ENCODE data around the gene UNC119B. TPM values are rescaled to one million over a fixed set of nuclear protein-coding genes. Genes with fewer than 3 reads are reported as not detected.

UNC119B gene
- total and polyA plus RNA-seq, 4 donors, result 3.8 to 24.8 (median 11.8) TPM

- WGBS, result 89% methylated on average over 34 of the region's 34 CpGs
- Histone ChIP-seq H3K9ac (ENCODE audit: low read depth in 1 of 2, low read length in 2 of 2) (no peak overlapping the region), H3K27me3 (ENCODE audit: control insufficient read depth in 4 of 4, insufficient read depth in 4 of 4, low read length in 3 of 4) (no peaks in the 10 kb centered on the region), H3K9me3 (ENCODE audit: control insufficient read depth in 4 of 4, low read length in 3 of 4) (no peaks in the 10 kb centered on the region), H3K4me1 (ENCODE audit: control insufficient read depth in 4 of 4, insufficient read depth in 4 of 4, low read length in 3 of 4) (no peaks in the 10 kb centered on the region), H3K4me3 (ENCODE audit: low read depth in 1 of 3, low read length in 3 of 3) (no peak overlapping the region), H3K36me3 (ENCODE audit: control insufficient read depth in 4 of 4, insufficient read depth in 3 of 4, low read depth in 1 of 4, low read length in 3 of 4) (no peaks in the 10 kb centered on the region), H3K27ac (ENCODE audit: low read depth in 1 of 2, low read length in 2 of 2) (no peak overlapping the region)
- DNase-seq (ENCODE audit: low spot score), result no peak
- TF ChIP-seq, protein P1, sequence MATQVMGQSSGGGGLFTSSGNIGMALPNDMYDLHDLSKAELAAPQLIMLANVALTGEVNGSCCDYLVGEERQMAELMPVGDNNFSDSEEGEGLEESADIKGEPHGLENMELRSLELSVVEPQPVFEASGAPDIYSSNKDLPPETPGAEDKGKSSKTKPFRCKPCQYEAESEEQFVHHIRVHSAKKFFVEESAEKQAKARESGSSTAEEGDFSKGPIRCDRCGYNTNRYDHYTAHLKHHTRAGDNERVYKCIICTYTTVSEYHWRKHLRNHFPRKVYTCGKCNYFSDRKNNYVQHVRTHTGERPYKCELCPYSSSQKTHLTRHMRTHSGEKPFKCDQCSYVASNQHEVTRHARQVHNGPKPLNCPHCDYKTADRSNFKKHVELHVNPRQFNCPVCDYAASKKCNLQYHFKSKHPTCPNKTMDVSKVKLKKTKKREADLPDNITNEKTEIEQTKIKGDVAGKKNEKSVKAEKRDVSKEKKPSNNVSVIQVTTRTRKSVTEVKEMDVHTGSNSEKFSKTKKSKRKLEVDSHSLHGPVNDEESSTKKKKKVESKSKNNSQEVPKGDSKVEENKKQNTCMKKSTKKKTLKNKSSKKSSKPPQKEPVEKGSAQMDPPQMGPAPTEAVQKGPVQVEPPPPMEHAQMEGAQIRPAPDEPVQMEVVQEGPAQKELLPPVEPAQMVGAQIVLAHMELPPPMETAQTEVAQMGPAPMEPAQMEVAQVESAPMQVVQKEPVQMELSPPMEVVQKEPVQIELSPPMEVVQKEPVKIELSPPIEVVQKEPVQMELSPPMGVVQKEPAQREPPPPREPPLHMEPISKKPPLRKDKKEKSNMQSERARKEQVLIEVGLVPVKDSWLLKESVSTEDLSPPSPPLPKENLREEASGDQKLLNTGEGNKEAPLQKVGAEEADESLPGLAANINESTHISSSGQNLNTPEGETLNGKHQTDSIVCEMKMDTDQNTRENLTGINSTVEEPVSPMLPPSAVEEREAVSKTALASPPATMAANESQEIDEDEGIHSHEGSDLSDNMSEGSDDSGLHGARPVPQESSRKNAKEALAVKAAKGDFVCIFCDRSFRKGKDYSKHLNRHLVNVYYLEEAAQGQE (IDR thresholded peaks at IDR 0.05), result no peak
- TF ChIP-seq FOXA2 (IDR thresholded peaks at IDR 0.05), result no peak
- TF ChIP-seq NR2F2 (IDR thresholded peaks at IDR 0.05), result no peak
- TF ChIP-seq SP1 (IDR thresholded peaks at IDR 0.05), result no peak
- TF ChIP-seq, protein P2, sequence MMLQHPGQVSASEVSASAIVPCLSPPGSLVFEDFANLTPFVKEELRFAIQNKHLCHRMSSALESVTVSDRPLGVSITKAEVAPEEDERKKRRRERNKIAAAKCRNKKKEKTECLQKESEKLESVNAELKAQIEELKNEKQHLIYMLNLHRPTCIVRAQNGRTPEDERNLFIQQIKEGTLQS (IDR thresholded peaks at IDR 0.05), result no peak
- TF ChIP-seq HNF4G (IDR thresholded peaks at IDR 0.05), result no peak
- no peak for TF ChIP-seq YY1 (IDR thresholded peaks at IDR 0.05)
- no peak for TF ChIP-seq JUND (IDR thresholded peaks at IDR 0.05)
- no peak for TF ChIP-seq HNF4A (conservative IDR thresholded peaks at IDR 0.05)
- TF ChIP-seq, protein P3, sequence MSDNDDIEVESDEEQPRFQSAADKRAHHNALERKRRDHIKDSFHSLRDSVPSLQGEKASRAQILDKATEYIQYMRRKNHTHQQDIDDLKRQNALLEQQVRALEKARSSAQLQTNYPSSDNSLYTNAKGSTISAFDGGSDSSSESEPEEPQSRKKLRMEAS (IDR thresholded peaks at IDR 0.05), result no peak
- TF ChIP-seq FOXA1 (IDR thresholded peaks at IDR 0.05), result no peak
- no peak for TF ChIP-seq TAF1 (conservative IDR thresholded peaks at IDR 0.05)
- TF ChIP-seq RXRA (IDR thresholded peaks at IDR 0.05), result no peak
- TF ChIP-seq RAD21 (IDR thresholded peaks at IDR 0.05), result no peak
- no peak for TF ChIP-seq EGR1 (IDR thresholded peaks at IDR 0.05; ENCODE audit: low read depth in 2 of 2)
- TF ChIP-seq, protein P4, sequence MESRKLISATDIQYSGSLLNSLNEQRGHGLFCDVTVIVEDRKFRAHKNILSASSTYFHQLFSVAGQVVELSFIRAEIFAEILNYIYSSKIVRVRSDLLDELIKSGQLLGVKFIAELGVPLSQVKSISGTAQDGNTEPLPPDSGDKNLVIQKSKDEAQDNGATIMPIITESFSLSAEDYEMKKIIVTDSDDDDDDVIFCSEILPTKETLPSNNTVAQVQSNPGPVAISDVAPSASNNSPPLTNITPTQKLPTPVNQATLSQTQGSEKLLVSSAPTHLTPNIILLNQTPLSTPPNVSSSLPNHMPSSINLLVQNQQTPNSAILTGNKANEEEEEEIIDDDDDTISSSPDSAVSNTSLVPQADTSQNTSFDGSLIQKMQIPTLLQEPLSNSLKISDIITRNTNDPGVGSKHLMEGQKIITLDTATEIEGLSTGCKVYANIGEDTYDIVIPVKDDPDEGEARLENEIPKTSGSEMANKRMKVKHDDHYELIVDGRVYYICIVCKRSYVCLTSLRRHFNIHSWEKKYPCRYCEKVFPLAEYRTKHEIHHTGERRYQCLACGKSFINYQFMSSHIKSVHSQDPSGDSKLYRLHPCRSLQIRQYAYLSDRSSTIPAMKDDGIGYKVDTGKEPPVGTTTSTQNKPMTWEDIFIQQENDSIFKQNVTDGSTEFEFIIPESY (IDR thresholded peaks at IDR 0.05), result no peak
- TF ChIP-seq GABPA (IDR thresholded peaks at IDR 0.05 in 1 of 2, conservative IDR thresholded peaks at IDR 0.05 in 1 of 2), result no peak
- TF ChIP-seq, protein P5, sequence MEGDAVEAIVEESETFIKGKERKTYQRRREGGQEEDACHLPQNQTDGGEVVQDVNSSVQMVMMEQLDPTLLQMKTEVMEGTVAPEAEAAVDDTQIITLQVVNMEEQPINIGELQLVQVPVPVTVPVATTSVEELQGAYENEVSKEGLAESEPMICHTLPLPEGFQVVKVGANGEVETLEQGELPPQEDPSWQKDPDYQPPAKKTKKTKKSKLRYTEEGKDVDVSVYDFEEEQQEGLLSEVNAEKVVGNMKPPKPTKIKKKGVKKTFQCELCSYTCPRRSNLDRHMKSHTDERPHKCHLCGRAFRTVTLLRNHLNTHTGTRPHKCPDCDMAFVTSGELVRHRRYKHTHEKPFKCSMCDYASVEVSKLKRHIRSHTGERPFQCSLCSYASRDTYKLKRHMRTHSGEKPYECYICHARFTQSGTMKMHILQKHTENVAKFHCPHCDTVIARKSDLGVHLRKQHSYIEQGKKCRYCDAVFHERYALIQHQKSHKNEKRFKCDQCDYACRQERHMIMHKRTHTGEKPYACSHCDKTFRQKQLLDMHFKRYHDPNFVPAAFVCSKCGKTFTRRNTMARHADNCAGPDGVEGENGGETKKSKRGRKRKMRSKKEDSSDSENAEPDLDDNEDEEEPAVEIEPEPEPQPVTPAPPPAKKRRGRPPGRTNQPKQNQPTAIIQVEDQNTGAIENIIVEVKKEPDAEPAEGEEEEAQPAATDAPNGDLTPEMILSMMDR (IDR thresholded peaks at IDR 0.05; ENCODE audit: low read depth, low read length, missing input control), result no peak
Measured at GRCh38 chr12:120666571-120667390, 43.5 kb upstream of the UNC119B start.

All from liver (tissue), 9 donors.